GM18520 (cell line): Measurements from ENCODE around the gene DCTN2.
A peak's percentile ranks its signal among the peaks of the same experiment; 100 is the strongest.
"Not testable (repeated sequence)": the region's sequence is repeated elsewhere in the genome, so short reads cannot be mapped to it uniquely, and the experiment has no call there.

Experiments
- ATAC-seq: cut with Tn5 transposase; IDR thresholded peaks from one replicate; pipeline ENCODE4 v1.9.1; 2021; ENCODE audit not compliant: unreplicated experiment

Gene DCTN2

GRCh38 chr12:57546438-57547287 is at the start of gene DCTN2:
TSS of gene DCTN2 (minus strand) at chr12:57547192. CDS start at chr12:57547063, 129 bp downstream.
- peak; percentile 97 for ATAC-seq

- no peak for ATAC-seq
These were observed 46.2 kb upstream of the DCTN2 start for GRCh38 chr12:57593187-57593586.

- ATAC-seq: no peak
These were observed 45.7 kb upstream of the DCTN2 start for GRCh38 chr12:57592551-57593165.

GRCh38 chr12:57591782-57592325 is 44.9 kb upstream of the DCTN2 start:
- ATAC-seq: no peak

GRCh38 chr12:57590864-57591781 is 44.1 kb upstream of the DCTN2 start, which contains the start of gene PIP4K2C:
TSS of gene PIP4K2C (plus strand) at chr12:57591192. CDS start at chr12:57591290, 98 bp downstream.
- ATAC-seq: peak; percentile 91

- no peak for ATAC-seq
These were observed 43.5 kb upstream of the DCTN2 start for GRCh38 chr12:57590479-57590863.

- ATAC-seq: not testable (repeated sequence)
These were observed 42.1 kb upstream of the DCTN2 start for GRCh38 chr12:57588951-57589610.

- no peak for ATAC-seq
These were observed 39.9 kb upstream of the DCTN2 start for GRCh38 chr12:57586832-57587429.

GRCh38 chr12:57586128-57586527 is 39.1 kb upstream of the DCTN2 start:
- no peak for ATAC-seq

- no peak for ATAC-seq
These were observed 38.2 kb upstream of the DCTN2 start for GRCh38 chr12:57585156-57585555.

GRCh38 chr12:57584690-57585089 is 37.7 kb upstream of the DCTN2 start:
- no peak for ATAC-seq

GRCh38 chr12:57584050-57584449 is 37.1 kb upstream of the DCTN2 start:
- no peak for ATAC-seq

- peak; percentile 82 for ATAC-seq
These were observed 36.2 kb upstream of the DCTN2 start for GRCh38 chr12:57583008-57583831.

GRCh38 chr12:57582440-57582839 is 35.4 kb upstream of the DCTN2 start:
- no peak for ATAC-seq

- no peak for ATAC-seq
These were observed 34.8 kb upstream of the DCTN2 start for GRCh38 chr12:57581802-57582201.

- ATAC-seq: no peak
These were observed 33.4 kb upstream of the DCTN2 start for GRCh38 chr12:57580466-57580795.

GRCh38 chr12:57579677-57580465 is 32.9 kb upstream of the DCTN2 start:
- no peak for ATAC-seq

- ATAC-seq: no peak
These were observed 32.0 kb upstream of the DCTN2 start for GRCh38 chr12:57579011-57579410.
